Glutamatergic neuron (in vitro differentiated cells): ENCODE data around the gene LRRC14B. TPM values are rescaled to one million over a fixed set of nuclear protein-coding genes. Genes with fewer than 3 reads are reported as not detected.

Source experiments
- DNase-seq: peaks from one replicate; pipeline ENCODE4 v3.0.0; 2022
- H3K27ac Mint-ChIP-seq: one replicate; pipeline ENCODE4 v1.8.0; 2020; ENCODE audit warnings: mild to moderate bottlenecking, mixed read lengths, inconsistent platforms; ENCODE audit not compliant: unreplicated experiment
- H3K27me3 Mint-ChIP-seq: one replicate; pipeline ENCODE4 v1.8.0; 2020; ENCODE audit warnings: mild to moderate bottlenecking, moderate library complexity, mixed read lengths, inconsistent platforms; ENCODE audit not compliant: unreplicated experiment
- H3K36me3 Mint-ChIP-seq: one replicate; pipeline ENCODE4 v1.8.0; 2020; ENCODE audit warnings: mild to moderate bottlenecking, mixed read lengths, inconsistent platforms; ENCODE audit not compliant: unreplicated experiment
- H3K4me1 Mint-ChIP-seq: one replicate; pipeline ENCODE4 v1.8.0; 2020; ENCODE audit warnings: mild to moderate bottlenecking, low read depth, mixed read lengths, inconsistent platforms; ENCODE audit not compliant: unreplicated experiment
- H3K4me3 Mint-ChIP-seq: one replicate; pipeline ENCODE4 v1.8.0; 2020; ENCODE audit warnings: mild to moderate bottlenecking, mixed read lengths, inconsistent platforms; ENCODE audit not compliant: unreplicated experiment
- H3K9me3 Mint-ChIP-seq: one replicate; pipeline ENCODE4 v1.8.0; 2020; ENCODE audit warnings: mild to moderate bottlenecking, moderate library complexity, mixed read lengths, inconsistent platforms; ENCODE audit not compliant: unreplicated experiment
- CTCF ChIP-seq: fragments of 200-600 bp; sonication (generic); IDR thresholded peaks from one replicate; pipeline ENCODE4 v1.5.0; 2021; ENCODE audit not compliant: partially characterized antibody, unreplicated experiment
- total RNA-seq: library from RNA; stranded (reverse); fragmentation: NEBNext Ultra II Directional; extraction: Animal tissue kit (Norgen Biotek cat#: 25700); gene quantifications from one replicate; pipeline ENCODE4 v1.2.1, GENCODE V29; 2021; ENCODE audit not compliant: unreplicated experiment

Gene LRRC14B
- total RNA-seq, 1 donor from 2014 or later = not detected

GRCh38 chr5:191949-192690 is 825 bp downstream of the LRRC14B start:
- no peaks in the 10 kb centered on the region for H3K36me3 Mint-ChIP-seq
- no peak for TF ChIP-seq CTCF
- peaks cover 10% of the 10 kb centered on the region for H3K27me3 Mint-ChIP-seq

DNA sequence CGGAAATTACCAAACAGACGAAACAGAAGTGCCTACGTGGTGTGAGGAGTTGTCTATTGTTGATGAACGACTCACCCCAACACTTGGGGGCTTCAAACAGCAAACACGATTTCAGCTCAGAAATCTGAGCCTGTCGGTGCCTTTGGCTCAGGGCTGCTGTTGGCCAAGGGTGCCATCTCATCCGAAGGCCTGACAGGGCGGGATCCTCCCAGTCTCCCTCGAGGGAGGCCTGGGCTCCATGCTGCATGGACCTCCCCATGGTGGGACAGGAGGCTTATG is 1.3 kb downstream of the LRRC14B start:
- no peak overlapping the region for H3K4me3 Mint-ChIP-seq

More at GRCh38 chr5:191949-192690, 825 bp downstream of the LRRC14B start:
- Mint-ChIP-seq H3K27ac (no peak overlapping the region), H3K4me1 (peaks cover 22% of the 10 kb centered on the region), H3K4me3 (no peak overlapping the region), H3K9me3 (peaks cover 6% of the 10 kb centered on the region)
- DNase-seq = peak; percentile 18

DNA sequence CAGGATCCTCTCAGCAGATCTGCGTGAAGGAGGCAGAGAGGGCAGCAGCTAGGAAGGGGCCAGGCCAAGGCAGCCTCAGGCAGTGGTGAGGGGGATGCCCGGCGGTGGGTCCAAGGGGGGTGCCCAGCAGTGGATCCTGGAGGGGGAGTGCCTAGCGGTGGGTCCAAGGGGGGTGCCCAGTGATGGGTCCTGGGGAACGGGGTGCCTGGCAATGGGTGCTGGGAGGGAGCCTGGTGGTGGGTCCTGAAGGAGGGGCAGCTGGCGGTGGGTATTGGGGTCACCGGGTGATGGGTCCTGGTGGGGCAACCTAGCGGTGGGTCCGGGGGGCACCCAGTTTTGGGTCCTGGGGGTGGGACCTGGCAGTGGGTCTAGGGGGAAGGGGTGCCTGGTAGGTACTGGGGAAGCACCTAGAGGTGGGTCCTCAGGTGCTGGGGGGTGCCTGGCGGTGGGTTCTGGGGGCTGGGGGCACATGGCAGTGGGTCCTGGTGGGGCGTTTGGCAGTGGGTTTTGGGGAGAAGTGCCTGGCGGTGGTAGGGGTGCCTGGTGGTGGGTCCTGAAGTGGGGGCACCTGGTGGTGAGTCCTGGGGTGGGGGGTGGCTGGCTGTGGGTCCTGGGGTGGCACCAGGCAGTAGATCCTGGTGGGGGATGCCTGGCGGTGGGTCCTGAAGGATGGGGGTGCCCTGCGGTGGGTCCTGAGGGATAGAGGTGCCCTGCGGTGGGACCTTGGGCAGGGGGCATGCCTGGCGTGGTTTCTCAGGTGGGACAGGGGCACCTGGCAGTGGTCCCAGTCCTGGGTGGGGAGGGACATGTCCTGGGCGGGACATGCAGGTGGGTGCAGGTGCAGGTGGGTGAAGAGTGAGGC is 1.9 kb downstream of the LRRC14B start:
- Mint-ChIP-seq H3K36me3 (no peaks in the 10 kb centered on the region), H3K4me3 (no peak overlapping the region), H3K4me1 (peaks cover 18% of the 10 kb centered on the region)

More for the DNA sequence above, 1.3 kb downstream of the LRRC14B start:
- peaks cover 20% of the 10 kb centered on the region for H3K4me1 Mint-ChIP-seq
- no peak for TF ChIP-seq CTCF
- peak; percentile 13 for DNase-seq
- no peak overlapping the region for H3K27ac Mint-ChIP-seq
- H3K27me3 Mint-ChIP-seq = peaks cover 10% of the 10 kb centered on the region
- H3K9me3 Mint-ChIP-seq = peaks cover 6% of the 10 kb centered on the region
- H3K36me3 Mint-ChIP-seq = no peaks in the 10 kb centered on the region

DNA sequence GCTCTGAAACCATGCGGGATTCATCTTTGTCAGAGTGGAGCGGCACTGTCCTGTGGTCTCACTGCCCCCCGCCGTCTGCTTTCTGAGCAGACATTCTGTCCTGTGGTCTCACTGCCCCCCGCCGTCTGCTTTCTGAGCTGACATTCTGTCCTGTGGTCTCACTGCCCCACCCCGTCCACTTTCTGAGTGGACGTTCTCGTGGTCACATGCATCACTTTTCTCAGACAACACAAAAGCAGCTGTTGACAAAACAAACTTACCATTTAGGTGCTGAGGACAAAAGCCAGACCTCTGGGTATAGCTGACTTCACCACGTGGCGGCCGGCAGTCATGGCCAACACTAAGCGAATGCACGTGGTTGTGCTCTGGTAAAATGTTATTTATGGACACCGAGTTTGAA is 2.8 kb downstream of the LRRC14B start:
- Mint-ChIP-seq H3K36me3 (no peaks in the 10 kb centered on the region), H3K27me3 (peaks cover 6% of the 10 kb centered on the region), H3K27ac (no peak overlapping the region), H3K9me3 (peaks cover 6% of the 10 kb centered on the region), H3K4me3 (no peak overlapping the region), H3K4me1 (peaks cover 13% of the 10 kb centered on the region)
- no peak for TF ChIP-seq CTCF
- DNase-seq = peak; percentile 21

More for the DNA sequence above, 1.9 kb downstream of the LRRC14B start:
- Mint-ChIP-seq H3K27ac (no peak overlapping the region), H3K27me3 (peaks cover 10% of the 10 kb centered on the region), H3K9me3 (peaks cover 6% of the 10 kb centered on the region)
- peak; percentile 14 for DNase-seq
- TF ChIP-seq CTCF = no peak
